Amygdala (tissue), 56 donors: Measurements from ENCODE around the gene ACKR2.

Experiments
- DNase-seq, 56 donors: peaks; one replicate each; lab custom pipeline; 2025; lab: John Stamatoyannopoulos, UW

ACKR2 gene

GRCh38 chr3:42809202-42809601 is at the start of gene ACKR2:
Gene ACKR2 (plus strand): TSS chr3:42809445. CDS start chr3:42864503, 55,058 bp downstream.
- no peak for DNase-seq

DNA sequence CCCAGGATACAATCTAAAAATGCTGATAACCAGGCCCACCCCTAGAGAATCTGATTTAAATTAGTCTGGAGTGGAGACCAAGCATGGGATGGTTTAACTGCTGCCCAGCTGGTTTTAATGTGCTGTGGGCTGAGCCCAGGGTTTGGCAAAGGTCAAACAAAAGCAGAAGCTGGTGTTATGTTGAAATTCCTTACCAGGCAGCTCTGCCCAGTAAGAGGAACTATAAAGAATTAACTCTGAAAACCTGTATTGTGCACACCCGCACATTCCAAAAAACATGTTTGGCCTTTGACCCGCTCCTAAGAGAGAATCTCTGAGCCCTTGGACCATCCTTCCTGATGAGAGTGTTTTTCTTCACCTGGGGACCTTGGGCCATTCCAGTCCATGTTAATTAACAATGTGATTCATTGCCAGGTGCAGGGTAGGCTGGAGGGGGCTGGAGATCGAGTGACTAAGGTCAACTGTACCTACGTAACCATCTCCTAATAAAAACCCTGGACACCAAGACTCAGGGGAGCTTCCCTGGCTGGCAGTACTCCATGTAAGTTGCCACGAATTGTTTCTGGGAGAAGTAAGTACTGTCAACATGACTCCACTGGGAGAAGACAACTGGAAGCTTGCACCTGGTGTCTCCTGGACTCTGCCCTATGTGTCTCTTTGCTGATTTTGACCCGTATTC is 47.1 kb upstream of the ACKR2 start:
- no peak for DNase-seq

GRCh38 chr3:42763021-42763420 is 46.2 kb upstream of the ACKR2 start:
- peak in 3 of 56 donors; percentile 24 to 45 (median 44) for DNase-seq

DNA sequence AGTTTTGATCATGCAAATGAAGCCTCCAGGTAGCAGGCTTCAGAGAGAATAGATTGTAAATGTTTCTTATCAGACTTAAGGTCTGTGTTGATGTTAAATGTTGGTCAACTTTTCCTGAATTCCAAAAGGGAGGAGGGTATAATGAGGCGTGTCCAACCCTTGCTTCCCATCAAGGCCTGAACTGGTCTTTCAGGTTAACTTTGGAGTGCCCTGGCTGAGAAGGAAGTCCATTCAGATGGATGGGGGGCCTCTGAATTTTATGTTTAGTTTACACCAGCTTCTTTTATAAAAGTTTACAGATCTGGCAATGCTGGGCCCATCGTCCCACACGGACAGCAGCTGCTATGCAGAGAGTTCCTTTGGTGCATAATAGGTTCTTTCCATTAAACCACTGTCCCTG is 45.1 kb upstream of the ACKR2 start:
- DNase-seq, result no peak

DNA sequence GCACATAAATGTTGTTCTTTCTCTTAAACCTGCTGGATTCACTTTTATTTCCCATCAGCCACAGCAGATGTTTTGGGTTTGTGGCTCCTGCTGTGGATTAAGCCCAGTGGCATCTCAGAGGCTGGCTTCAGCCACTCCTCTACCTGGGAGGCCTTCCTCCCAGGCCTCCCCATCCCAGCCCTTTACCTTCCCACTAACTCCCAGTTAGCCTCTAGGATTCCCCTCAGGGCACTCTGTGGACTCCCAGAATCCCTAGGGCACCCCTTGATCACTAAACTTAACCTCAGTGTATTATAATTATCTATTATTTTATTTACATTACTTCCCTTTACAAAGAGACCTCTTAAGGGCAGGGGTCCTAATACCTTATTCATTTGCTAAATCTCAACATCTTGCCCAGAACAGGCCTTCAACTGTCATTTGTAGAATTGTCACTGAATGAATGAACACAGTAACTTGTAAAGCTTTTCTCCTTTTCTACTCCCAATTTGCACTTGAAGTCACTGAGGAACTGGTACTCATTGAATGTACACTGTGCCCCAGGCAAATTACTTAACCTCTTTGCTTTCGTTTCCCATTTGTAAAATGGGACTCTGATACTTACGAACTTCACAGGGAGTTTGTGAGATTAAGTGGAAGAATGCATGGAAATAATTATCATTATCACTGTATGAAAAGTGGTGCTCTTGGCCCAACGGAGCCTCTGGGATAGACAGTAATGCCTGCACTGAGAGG is 44.5 kb upstream of the ACKR2 start:
- DNase-seq, result no peak

DNA sequence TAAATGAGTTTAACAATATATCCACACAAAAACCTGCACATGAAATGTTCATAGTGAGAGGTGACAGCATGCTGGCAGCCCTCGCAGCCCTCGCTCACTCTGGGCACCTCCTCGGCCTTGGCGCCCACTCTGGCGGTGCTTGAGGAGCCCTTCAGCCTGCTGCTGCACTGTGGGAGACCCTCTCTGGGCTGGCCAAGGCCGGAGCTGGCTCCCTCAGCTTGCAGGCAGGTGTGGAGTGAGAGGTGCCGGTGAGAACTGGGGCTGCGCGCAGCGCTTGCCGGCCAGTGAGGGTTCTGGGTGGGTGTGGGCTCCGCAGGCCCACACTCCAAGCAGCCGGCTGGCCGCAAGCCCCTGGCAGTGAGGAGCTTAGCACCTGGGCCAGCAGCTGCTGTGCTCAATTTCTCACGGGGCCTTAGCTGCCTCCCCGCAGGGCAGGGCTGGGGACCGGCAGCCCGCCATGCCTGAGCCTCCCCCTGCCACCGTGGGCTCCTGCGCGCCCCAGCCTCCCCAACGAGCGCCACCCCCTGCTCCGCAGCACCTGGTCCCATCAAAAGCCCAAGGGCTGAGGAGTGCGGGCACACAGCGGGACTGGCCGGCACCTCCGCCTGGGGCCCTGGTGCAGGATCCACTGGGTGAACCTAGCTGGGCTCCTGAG is 39.6 kb upstream of the ACKR2 start:
- no peak for DNase-seq

GRCh38 chr3:42771271-42771670 is 38.0 kb upstream of the ACKR2 start:
- no peak for DNase-seq

DNA sequence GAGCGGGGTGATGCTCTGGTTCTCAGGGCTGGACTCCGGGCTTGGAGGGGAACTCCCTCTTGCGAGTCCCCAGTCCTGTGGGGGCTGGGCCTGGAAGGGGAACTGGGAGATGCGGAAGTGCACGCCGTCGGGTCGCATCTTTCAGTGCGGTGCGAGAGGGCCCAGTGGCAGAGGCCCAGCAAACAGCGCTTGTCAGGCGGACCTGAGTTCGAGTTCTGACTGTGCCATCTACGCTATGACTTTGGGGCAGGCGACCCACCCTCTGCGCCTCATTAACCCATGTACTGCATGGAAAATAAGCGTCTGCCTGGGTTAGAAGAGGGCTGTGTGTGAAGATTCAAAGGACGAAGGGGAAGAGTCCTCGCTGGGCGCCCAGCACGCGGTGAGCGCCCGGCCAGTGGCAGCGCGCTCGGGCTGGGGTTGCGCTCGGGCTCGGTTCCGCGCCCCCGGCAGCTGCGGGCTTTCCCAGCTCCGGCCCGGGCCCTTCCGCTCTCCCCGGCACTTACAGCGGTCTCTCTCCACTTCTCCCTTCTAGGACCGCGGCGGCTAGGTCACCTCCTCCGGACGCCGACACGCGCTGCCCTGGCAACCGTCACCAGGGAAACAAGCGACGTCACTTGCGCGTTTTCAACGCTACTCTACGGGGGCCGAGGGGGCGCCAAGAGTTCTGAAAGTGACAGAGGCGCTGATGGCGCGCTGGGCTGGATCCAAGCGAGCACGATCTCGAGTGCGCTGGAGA is 36.4 kb upstream of the ACKR2 start, which contains the start of gene CCDC13:
Gene CCDC13, minus strand, starts transcription at position 584 of the 739 bp plus-strand sequence. CDS start 14,908 bp downstream, outside the sequence.
- peak; percentile 41 to 94 (median 84) for DNase-seq

- DNase-seq, result no peak
Measured at GRCh38 chr3:42773409-42773751, 35.9 kb upstream of the ACKR2 start.

DNA sequence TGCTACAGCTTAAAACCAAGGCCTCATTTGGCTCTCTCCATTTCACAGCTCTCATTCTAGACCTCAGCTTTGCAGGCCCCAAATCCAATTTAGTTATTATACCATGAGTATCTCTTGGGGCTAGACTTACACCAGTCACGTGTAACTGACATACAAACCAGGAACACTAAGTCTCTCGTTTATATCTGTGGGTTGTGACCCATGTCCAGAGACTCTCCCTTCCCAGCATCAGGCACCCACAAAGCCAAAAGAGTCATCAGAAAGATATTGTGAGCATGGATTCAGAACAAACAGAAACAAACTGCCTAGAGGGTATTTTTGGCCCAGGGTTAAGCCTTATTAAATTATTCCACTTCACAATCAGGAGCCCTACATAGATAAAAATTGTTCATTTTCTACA is 30.6 kb upstream of the ACKR2 start:
- no peak for DNase-seq

- no peak for DNase-seq
Measured at GRCh38 chr3:42780398-42780797, 28.8 kb upstream of the ACKR2 start.

DNA sequence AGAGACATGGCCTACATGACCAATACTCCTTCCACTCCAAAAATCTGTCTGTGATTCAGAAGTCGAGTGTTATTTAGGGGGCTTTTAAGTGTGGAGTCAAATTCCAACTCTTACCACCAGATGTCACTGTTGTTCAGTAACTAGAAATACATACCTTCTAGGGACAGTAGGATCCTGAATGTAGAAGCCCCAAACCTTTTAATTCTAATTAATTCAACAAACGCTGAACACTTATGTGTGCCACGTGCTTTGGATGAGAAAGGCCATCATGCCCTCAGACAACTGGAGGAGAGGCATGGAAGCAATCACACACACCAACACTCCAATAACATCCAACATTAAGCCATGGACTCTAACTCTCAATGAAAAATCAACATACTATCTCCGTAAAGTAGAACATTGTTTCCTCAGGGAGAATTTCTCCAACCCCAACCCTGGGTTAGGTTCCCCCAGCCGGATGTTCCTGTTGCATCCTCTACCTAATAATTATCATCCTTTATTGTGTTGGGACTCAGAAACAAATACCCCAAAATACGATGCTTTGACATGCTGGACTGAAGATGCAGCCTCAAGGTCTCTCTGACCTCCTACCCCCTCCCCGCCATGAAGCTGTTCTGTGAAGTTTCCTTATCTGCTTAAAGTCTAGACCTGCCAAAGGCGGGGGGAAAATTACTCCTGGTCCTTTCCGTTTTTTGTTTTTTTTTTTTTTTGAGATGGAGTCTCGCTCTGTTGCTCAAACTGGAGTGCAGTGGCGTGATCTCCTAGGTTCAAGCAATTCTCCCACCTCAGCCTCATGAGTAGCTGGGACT is 28.1 kb upstream of the ACKR2 start:
- peak in 2 of 56 donors; percentile 31 to 59 for DNase-seq

- DNase-seq, result no peak
Measured at GRCh38 chr3:42786212-42786611, 23.0 kb upstream of the ACKR2 start.

GRCh38 chr3:42786631-42787030 is 22.6 kb upstream of the ACKR2 start:
- DNase-seq, result no peak

DNA sequence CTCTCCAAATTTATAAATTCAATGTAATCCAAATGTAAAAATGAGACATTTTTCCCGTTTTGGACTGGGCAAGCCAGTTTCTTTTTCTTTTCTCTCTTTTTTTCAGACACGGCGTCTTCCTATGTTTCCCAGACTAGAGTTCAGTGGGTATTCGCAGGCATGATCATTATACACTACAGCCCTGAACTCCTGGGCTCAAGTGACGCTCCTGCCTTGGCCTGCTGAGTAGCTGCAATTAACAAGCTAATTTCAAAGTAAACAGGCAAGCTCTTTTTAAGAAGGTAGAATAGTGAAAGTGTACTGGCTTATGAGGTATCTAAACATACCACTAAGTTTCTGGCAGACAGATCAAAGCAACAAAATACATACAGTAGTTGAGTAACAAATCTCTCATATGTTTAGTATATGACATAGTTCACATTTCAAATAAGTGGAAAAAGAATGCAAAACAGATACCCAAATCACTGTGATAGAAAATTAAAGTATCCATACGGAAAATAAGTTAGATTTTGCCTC is 18.5 kb upstream of the ACKR2 start:
- no peak for DNase-seq

GRCh38 chr3:42795621-42796181 is 13.5 kb upstream of the ACKR2 start:
- no peak for DNase-seq

DNA sequence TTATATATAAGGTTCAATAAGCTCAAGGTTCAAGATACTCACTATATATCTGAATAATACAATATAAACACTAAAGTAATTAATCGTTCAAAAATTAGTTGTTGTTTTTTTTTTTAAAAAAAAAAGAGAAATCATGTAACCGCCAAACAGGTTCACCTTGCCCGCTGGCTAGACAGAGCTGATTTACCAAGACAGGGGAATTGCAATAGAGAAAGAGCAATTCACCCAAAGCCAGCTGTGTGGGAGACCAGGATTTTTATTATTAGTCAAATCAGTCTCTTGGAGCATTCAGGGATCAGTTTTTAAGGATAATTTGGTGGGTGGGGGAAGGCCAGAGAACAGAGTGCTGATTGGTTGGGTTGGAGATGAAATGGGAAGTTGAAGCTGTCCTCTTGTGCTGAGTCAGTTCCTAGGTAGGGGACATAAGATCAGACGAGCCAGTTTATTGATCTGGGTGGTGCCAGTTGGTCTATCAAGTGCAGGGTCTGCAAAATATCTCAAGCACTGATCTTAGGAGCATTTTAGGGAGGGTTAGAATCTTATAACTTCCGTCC is 12.8 kb upstream of the ACKR2 start:
- DNase-seq, result no peak

DNA sequence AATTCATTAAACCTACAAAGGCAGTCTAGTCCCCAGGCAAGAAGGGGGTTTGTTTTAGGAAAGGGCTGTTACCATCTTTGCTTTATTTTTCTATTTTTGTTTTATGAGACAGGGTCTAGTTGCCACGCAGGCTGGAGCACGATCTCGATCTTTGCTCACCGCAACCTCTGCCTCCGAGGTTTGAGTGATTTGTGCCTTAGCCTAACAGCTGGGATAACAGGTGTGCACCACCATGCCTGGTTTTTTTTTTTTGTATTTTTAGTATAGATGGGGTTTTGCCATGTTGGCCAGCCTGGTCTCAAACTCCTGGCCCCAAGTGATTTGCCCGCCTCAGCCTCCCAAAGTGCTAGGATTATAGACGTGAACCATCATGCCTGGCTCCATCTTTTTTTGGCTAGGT is 9.9 kb upstream of the ACKR2 start:
- no peak for DNase-seq

- DNase-seq, result no peak
Measured at GRCh38 chr3:42800251-42800650, 9.0 kb upstream of the ACKR2 start.
